ENCODE data around the gene CNKSR1.

CNKSR1 gene

GRCh38 chr1:26233903-26234643, 56.8 kb downstream of the CNKSR1 start, which contains the start of gene CEP85:
CEP85 (plus strand) TSS chr1:26234200; CDS start chr1:26239784, 5,584 bp downstream.
- DNase-seq, result peak; percentile 98 to 99

GRCh38 chr1:26234644-26235370, 57.5 kb downstream of the CNKSR1 start:
- peak in 1 of 2 donors; percentile 25 for DNase-seq

- no peak for DNase-seq
Observed at GRCh38 chr1:26237230-26237966, 60.1 kb downstream of the CNKSR1 start.

Data from activated CD4-positive, alpha-beta T cell treated with anti-CD3 and anti-CD28 coated beads for 4 hours (primary cell).